Activated gamma-delta T cell treated with Interleukin-2 at 50 U/mL for 16 hours (primary cell): ENCODE data around the gene TSKU.

Source experiments
- DNase-seq: peaks from one replicate; pipeline ENCODE4 v3.0.0-alpha.2; 2020

Gene TSKU

DNA sequence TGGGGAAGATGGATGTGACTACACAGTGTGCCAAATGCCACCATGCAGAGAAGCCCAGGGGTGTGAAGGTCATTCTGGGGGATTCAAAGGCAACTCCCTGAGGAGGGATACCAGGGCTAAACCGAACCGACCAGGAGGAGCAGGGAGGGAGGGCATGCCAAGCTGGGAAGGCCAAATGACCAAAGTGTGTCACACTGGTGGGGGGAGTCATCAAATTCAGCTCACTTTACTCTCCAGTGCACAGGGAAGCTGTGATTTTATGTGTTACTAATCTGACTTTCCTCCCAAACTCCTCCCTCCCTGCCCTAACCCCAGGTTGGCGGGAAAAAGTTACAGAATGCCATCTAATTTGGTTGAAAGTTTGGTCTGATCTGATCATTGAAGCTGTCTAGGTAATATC is 29.7 kb upstream of the TSKU start:
- no peak for DNase-seq

DNA sequence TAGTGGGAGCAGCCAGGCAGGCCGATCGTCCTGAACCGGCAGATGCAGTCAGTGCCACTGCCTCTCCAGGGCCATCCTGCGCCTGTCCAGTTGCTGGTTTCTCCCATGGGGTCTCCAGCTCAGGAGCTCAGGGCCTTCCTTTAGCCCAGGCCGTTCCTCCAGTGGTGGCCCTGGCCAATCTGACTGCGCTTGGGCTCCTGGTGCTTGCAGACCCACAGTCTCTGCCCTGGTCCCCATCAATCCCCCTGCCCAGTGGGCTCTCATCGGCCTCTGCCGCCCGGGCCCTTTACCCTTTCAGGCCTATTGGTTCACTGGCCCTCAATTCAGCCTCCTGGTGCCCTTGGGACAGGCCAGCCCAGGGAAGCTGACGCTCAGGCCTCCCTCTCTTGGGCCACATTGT is 29.2 kb upstream of the TSKU start:
- no peak for DNase-seq

DNA sequence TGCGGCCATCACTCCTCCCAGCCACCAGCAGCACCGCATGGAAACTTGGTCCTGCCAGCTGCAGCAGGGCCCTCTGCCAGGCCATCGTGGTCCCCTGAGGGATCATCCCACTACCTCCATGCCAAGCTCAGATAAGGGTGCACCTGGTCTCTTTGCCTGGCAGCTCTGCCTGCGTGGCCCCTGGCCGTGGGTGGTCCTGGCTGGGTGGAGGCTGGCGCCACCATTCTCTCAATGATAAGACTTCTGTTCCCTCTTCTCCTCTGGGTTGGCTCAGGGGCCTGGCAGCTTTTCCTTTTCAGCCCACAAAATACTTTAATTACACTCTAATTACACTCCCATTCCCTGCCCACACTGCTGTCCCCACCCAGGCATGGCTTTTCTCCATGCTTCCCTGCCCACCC is 26.8 kb upstream of the TSKU start:
- DNase-seq, result no peak

DNA sequence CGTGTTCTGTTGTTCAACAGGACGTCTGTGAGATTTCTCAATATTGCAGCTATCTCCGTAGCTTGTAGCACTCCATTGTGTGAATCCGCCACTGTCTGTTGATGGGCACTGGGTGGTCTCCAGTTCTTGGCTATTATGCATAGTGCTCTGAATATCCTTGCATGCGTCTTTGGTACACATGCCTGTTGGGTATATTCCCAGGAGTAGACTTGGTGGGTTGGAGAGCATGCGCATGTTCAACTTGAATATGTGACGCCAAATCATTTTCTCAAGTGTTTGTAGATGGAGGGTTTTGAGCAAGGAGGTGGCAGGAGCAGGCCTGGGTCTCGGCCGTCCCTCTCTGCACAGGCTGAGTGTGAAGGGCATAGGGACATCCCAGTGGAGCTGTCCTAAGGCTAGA is 24.8 kb upstream of the TSKU start:
- DNase-seq, result no peak

DNA sequence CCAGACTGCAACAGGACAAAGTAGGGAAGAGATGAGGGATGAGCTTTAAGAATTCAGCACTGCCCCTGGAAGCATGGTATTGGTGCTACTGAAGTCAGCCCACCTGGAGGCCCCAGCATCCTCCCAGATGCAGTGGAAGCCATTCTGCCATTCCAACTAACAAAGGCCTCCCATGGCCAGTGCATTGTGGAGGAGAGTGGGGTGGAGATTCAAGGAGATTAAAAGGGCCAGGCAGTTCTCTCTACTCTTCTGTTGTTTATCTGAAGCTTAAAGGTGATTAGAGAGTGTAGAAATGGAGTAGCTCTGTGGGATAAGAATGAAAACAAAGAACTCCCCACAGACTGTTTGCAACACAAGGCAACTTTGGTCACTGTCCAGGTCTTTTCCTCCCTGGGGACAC is 24.1 kb upstream of the TSKU start:
- DNase-seq, result no peak

DNA sequence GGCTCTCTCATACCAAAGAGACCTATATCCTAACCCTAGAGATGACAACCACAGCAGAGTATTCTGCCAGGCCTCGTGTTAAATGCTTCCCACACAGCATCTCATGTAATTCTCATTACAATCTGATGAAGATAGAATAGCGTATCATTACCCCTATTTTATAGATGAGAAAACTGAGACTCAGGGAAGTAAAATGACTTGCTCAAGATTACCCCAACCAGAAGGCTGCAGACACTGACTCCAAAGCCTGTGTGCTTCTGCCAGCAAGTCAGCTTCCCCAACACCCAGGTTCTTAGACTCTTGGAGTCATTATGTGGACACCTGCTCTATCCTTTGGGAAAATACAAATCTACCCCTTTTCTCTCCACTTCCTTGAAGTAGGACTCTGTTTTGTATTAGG is 23.6 kb upstream of the TSKU start:
- no peak for DNase-seq

DNA sequence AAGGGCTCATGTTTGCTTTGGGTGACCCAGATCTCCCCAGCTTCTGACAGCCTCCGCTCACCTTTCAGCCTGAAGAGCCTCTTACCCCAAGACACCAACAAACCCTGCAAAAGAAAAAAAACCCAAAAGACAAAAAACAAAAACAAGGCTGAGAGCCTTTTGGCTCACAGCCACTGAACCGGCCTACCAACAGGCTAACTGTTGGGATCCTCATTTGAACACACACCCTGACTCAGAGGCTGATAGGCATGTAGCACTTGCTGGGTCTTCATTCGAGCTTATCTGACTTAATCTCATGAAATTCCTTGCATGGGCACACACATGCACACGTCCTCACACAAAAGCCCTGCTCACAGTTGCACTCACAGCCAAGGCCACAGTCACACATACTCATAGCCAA is 22.9 kb upstream of the TSKU start:
- DNase-seq, result no peak

DNA sequence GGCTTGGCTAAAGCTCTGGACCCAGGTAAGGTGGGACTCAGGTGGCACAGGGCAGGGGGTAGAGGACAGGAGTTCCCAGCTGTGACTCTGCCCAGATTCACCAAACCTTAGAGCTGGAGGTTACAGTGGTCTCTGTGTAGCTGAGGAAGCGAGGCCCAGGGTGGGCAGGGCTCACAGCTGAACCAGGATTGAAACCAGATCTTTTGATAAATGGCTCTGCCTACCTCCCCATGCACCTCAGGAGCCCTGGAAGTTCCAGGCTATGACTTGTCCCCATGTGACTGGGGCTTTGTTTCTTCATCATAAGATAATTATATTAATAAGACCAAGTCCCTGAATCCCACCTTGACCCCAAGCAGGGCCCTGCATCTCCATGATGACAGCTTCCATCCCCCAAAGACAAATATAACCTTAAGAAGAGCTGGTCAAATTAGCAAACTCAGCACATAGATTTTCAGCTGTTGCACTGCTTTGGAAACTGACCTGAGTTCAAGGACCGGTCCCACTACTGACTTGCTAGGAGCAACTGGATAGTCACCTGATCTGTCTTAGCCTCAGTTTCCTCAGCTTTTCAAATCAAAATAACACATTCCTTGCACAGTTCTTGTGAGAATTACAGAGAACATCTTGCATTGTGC is 21.3 kb upstream of the TSKU start:
- no peak for DNase-seq

DNA sequence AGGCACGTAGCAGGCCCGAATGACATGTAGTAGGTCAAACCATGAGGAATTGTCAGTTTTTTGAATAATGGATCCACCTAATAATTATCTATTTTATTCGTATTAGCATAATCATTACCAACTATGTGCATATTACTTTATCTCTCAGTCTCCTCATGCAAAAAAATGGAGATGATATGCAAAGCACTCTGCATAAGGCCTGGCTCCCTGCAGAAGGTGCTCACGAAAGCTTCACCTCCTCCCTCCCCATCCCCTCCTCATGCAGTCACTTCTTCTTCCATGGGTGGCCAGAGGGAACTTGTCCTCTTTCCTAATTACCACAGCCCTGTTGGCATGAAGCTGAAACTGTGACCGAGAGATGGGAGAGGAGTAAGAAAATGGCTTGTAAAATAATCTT is 20.8 kb upstream of the TSKU start:
- no peak for DNase-seq

DNA sequence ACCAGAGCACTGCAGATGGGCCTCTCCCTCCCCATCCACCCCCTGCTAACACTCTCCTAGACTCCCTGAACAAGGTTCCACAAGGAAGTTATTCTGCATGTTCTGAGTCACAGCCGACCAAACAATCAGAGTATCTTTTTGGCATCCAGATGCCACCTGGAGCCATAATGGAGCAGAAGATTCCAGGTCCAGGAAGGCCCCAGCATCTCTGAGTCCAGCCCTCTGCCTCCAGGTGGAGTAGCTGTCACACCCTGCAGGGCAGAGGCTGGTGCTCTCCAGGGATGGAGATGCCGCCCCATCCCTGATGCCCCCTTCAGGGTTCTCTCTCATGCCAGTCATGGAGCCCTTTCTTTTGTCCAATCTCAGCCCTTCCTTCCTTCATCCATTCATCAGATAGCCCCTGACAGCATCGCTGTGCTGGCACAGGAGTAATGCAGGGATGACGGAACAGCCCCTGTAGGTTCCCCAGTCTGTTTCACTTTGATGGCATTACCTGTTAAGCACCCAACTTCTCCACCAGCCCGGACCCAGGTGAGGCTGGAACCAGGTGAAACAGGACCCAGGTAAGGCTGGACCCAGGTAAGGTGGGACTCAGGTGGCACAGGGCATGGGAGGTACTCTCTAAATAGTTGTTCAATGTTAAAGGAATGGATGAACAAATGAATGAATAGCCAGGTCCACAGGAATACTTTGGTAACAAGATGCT is 20.1 kb upstream of the TSKU start:
- DNase-seq, result no peak

DNA sequence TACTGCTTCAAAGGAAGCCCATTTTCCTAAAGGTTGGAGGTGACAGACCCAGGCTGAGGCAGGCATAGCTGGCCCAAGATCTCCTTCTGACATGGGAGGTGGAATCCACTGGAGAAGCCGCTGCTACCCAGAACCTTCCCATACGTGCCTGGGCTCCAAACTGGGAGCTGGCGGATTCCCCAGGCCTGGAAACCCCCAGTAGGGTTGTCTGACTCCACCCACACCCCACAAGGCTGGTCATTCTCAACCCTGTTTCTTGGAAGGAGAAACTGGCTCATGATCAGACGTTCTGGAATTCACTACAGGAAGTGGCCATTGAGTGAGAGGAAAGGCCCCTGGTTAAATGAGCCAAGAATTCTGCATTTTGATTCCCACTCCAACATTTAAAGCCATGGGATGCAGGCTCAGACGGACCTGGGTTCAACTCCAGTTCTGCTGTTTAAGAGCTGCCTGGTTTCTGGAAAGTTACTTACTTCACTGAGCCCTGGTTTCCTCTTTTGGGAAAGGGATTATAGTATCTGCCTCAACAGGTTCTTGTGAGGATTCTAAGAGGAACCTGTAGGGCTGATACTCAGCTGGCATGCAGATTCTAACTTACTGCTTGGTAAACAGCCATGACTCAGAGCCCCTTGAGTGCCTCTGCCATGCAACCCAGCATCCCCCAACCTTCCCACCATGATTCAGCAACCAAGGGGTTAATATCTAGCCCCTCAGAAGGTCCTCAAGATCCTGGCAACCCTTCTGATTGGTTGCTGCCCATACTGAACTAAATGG is 19.4 kb upstream of the TSKU start:
- DNase-seq, result no peak

DNA sequence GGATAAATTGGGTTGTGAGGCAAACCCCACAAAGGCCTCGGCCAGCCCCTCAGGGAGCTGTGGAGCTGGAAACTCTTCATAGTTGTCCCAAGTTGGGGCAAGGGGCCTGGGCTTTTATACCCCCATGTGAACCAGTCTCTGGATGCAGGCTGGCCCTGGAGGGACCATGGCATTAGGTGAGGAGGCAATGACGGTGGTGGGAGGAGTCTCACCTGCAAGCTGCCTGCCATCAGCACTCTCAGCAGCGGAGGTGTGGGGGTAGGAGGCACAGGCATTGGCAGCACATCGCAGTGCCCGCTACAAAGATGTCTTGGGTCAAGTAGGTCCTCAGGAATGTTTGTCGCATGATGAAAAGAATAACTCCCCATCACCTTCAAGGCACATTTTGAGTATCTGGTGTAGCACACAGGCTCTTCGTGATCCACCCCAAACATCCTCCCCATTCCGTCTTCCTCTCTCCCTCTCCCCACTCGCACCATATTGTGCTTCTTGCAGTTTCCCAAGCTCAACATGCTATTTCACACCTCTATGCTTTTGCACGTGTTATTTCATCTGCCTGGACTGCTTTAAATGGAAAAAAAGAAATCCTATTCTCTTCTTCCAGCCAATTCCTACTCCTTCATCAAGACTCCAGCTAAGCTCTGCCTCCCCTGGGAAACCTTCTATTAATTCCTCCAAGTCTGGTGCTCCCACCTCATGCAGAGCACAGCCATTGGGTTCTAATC is 18.1 kb upstream of the TSKU start:
- no peak for DNase-seq

DNA sequence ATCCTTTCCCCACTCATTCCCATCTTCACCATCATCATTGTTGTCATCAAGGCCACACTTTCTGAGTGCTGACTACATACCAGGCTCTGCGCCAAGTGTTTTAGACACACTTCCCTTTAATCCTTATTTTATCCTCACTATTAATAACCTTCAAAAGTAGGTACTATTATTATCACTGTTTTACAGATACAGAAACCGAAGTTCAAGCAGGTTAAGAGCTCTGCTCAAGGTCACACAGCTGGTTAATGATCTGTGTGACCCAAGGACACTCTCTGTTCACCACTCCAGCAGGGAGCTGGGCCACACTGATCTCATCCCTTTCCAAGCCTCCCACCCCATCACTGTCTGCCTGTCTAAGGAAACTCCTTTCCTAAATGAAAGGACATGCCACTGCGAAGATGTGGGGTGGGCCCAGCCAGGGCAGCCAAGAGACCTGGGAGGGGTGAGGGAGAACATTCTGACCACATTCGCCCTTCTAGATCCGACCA is 17.2 kb upstream of the TSKU start:
- no peak for DNase-seq

DNA sequence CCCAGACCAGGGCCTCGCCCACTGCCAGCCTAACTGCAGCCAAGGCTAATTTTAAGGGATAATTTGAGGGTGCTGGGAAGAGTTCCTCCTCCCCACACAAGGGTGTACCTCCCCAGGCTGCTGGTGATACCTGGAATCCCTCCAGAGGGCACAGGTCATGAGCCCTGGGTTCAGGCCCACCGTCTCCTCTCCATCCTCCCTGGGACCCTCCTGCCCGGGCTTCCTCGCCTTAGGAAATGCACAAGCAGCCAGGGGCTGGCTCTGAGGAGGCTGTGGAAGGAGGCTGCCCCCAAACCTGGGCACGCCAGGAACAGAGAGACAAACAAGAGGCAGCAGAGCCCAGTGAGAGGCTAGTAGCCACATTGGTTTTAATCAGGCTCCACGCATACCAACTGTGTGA is 16.6 kb upstream of the TSKU start:
- DNase-seq, result no peak

DNA sequence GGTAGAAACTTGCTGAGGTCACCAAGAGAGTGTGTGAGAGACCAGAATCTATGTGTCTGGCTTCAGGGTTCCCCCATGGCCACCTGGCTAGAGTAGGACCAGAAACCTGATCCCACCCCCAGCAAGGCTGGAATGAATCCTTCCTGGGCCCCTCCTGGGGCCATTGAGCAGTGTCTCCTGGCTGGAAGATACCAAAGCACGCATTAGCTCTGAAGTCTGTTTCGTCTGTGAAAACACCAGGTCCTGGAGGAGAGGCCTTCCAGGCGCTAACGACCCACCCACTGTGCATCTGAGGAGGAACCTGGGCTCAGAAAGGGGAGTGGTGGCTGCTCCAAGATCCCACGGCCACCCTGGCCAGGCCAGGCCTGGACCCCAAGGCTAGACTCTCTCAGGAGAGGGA is 15.5 kb upstream of the TSKU start:
- DNase-seq, result no peak

DNA sequence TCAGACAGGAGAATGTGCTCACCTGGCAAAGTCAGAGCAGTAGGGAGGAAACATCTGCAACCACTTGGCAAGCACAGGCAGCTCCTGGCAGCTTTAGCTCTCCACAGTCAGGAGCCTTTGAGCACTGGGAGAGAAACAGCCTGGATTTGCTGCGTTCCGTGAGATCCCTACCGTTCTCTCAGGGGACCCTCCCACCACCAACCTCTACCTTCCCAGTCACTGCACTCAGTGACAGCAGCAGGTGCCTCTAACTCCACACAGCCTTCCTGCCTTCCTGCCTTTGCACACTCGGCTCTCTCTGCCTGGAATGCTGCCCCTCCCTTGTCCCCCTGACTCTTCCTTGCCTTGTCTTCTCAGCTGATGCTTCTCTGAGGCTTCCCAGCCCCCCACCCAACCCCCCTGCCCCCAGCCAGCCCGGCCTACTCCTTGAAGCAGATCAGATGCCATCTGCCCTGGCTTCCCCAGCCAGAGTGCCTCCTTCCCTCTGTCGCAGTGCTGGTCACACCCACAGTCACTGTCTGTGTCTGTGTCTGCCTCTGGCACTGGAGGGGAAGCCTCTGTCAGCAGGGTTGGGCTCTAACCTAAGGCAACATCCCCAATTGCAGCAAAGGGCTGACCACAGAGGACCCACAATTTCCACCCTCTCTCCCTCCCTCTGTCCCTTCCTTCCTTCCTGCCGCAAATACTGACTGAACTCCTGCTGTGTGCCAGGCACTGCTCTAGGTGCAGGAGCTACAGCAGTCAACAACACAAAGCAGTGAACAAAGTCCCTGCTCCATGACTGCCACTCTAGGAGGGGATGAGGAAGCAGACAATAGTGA is 14.9 kb upstream of the TSKU start:
- DNase-seq, result no peak

DNA sequence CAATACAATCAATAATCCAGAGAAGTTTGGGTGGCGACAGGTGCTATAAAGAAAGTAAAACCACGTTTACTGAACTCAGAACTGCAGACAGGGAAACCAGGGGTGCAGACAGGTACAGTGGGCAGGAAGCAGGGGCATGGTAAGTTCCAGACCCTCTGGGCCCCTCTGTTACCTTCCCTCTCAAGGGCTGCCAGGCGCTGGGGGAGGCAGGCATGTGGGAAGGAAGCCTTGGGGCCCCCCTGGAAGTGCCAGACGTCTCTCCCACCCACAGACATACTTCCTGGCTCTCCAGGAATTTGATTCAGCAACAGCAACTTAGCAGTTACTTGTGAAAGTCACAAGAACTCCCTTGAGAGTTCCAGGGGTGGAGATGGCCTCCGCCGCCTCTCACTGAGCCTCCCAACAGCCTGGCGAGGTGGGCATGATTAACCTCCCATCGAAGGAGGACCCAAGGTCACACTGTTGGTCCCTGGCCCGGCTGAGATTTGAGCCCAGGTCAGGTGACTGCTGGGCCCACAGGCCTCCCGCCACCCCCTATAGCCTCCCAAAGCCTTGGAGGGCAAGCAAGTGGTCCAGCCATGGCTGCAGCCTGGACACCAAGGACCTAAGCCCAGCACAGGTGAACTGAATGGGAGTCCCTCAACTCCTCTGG is 14.1 kb upstream of the TSKU start:
- no peak for DNase-seq

DNA sequence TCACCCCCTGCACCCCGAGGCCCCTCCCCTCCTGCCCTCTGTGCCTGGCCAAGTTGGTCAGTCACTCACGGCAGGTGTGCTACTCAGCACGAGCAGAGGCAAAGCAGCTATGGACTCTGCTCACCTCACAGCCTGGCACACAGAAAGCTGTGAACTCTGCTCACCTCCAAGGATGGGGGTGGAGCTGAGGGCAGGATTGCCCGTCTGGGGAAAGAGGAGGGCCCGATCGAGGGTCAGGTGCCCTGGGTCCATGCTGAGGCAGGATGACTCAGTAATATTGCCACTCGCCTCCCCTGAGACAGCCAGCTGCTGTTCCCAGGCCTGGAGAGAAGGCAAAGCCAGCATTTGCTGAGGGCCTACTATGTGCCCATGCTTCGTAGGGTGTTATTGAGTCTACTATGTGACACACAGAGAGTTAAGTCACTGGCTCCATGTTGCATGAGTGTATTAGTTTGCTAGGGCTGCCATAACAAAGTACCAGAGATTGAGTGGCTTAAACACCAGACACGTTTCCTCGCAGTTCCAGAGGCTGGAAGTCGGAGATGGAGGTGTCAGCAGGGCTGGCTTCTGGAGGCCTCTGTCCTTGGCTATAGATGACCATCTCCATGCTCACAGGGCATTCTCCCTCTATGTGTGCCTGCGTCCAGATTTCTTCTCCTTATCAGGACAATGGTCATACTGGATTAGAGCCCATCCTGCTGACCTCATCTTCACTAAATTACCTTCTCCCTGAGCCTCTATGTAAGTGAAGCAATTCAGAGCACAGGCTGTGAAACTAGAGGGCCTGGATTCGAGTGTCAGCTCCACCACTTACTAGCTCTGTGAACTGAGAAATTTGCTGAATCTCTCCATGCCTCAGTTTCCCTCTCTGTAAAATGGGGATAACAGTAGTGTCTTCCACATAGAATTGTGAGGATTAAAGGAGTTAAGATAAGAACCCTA is 13.2 kb upstream of the TSKU start:
- no peak for DNase-seq

DNA sequence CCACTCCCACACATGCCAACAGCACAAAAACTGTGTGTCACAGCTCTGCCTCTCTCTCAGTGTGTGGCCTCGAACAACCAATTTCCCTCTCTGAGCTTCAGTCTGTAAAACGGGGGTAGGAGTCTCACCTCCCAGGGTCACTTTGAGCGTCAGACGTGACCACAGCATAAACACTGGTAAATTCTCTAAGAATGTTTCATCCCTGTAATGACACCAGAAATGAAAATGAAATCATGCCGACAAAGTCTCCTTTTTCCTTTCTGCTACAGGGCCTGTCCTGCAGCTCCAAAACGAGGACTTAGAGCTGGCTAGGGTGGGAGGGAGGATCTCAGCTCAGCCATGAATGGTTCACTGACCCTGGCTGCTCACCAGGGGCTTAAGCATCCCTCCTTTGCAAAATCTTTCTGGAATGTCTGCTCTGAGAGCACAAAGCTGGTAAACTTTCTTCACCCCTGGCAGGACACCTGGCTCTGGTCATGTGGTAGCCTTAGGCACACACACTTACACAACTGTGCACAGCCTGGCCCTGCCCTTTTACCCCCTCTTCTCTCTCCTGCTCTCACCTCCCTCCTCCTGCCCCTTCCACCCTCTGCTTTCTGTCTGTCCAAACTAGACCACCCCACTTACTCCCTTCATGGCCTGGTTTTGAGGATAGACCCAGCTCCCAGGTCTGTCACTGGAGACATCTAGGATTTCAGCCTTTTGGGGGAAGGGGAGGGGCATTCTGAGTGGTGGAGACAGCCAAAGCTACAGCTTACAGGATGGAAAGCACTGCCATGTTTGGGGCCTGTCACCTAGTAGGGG is 12.3 kb upstream of the TSKU start:
- DNase-seq, result no peak
